H1 (cell line): ENCODE data around the gene PCNX1. TPM values are rescaled to one million over a fixed set of nuclear protein-coding genes. Genes with fewer than 3 reads are reported as not detected.
A peak's percentile ranks its signal among the peaks of the same experiment; 100 is the strongest.

ENCODE experiments used
- CTCF ChIA-PET: fragments of 300-600 bp; sonication (Branson Sonifier 250); formaldehyde crosslinking; loops from one replicate; lab custom pipeline; 2021; ENCODE audit not compliant: partially characterized antibody; lab: Charles Lee
- POLR2A ChIA-PET: fragments of 300-600 bp; sonication (Branson Sonifier 250); formaldehyde crosslinking; loops from one replicate; lab custom pipeline; 2021; ENCODE audit warnings: inconsistent platforms; ENCODE audit not compliant: partially characterized antibody; lab: Charles Lee
- DNase-seq, 2 experiments: peaks; one replicate each; pipeline versions ENCODE4 v3.0.0 to v3.0.0-alpha.2; 2010 to 2022; ENCODE audit warnings: low spot score in 2 of 2, low read depth in 1 of 2, mixed read lengths in 1 of 2
- FAIRE-seq: peaks from 2 replicates; lab custom pipeline; 2011; peaks lifted over from hg19 to GRCh38; lab: Jason Lieb, UNC
- H2AFZ ChIP-seq: 2 replicates; pipeline ENCODE4 v1.8.1; 2012; ENCODE audit warnings: low read length, inconsistent platforms
- H2AK5ac ChIP-seq: 2 replicates; pipeline ENCODE4 v1.6.1; 2013; ENCODE audit warnings: low read depth, low read length
- H2BK120ac ChIP-seq: replicated peaks from 2 replicates; pipeline ENCODE3; 2013; ENCODE audit warnings: low read depth, low read length, inconsistent platforms
- H2BK12ac ChIP-seq: 2 replicates; pipeline ENCODE4 v1.6.1; 2013; ENCODE audit warnings: low read depth, low read length
- H2BK15ac ChIP-seq: 2 replicates; pipeline ENCODE4 v1.6.1; 2013; ENCODE audit warnings: low read length
- H2BK20ac ChIP-seq: 2 replicates; pipeline ENCODE4 v1.6.1; 2013; ENCODE audit warnings: low read length
- H2BK5ac ChIP-seq: 2 replicates; pipeline ENCODE4 v1.6.1; 2013; ENCODE audit warnings: low read depth, low read length
- H3K14ac ChIP-seq: 2 replicates; pipeline ENCODE4 v1.6.1; 2013; ENCODE audit warnings: inconsistent platforms; ENCODE audit not compliant: insufficient read length
- H3K18ac ChIP-seq: 2 replicates; pipeline ENCODE4 v1.6.1; 2013; ENCODE audit warnings: low read length; ENCODE audit errors: extremely low read depth
- H3K23ac ChIP-seq: 2 replicates; pipeline ENCODE4 v1.6.1; 2013; ENCODE audit warnings: inconsistent platforms; ENCODE audit not compliant: insufficient read length
- H3K23me2 ChIP-seq: 2 replicates; pipeline ENCODE4 v1.6.1; 2013; ENCODE audit warnings: low read depth, low read length
- H3K27ac ChIP-seq: 2 replicates; pipeline ENCODE4 v1.6.1; 2011; ENCODE audit warnings: low read depth, low read length, inconsistent platforms
- H3K27me3 ChIP-seq, 4 experiments: replicated peaks in 1 of 4; 1 replicate in 1 of 4; 2 replicates in 3 of 4; pipeline versions ENCODE4 v1.6.1 to v1.8.1; 2011 to 2013; ENCODE audit warnings: low read length in 3 of 4, mild to moderate bottlenecking in 3 of 4, inconsistent platforms in 2 of 4, mixed read lengths in 2 of 4, moderate library complexity in 1 of 4; ENCODE audit not compliant: control insufficient read depth in 3 of 4, insufficient read depth in 3 of 4; ENCODE audit errors: extremely low read depth in 1 of 4
- H3K36me3 ChIP-seq, 4 experiments: 2 replicates each; pipeline versions ENCODE4 v1.6.1 to v1.8.1; 2011 to 2013; ENCODE audit warnings: mild to moderate bottlenecking in 4 of 4, low read length in 3 of 4, moderate library complexity in 2 of 4, control low read depth in 1 of 4, inconsistent platforms in 1 of 4; ENCODE audit not compliant: insufficient read depth in 4 of 4, control insufficient read depth in 2 of 4
- H3K4ac ChIP-seq: replicated peaks from 2 replicates; pipeline ENCODE3; 2013; ENCODE audit warnings: low read length, low read depth, mixed read lengths, inconsistent platforms; ENCODE audit not compliant: insufficient read length
- H3K4me1 ChIP-seq, 4 experiments: replicated peaks in 1 of 4; 1 replicate in 1 of 4; 2 replicates in 3 of 4; pipeline versions ENCODE4 v1.6.1 to v1.8.1; 2011 to 2013; ENCODE audit warnings: low read length in 3 of 4, inconsistent platforms in 2 of 4, mixed read lengths in 1 of 4; ENCODE audit not compliant: insufficient read depth in 4 of 4, control insufficient read depth in 3 of 4
- H3K4me2 ChIP-seq, 2 experiments: 2 replicates each; pipeline versions ENCODE4 v1.6.1 to v1.8.1; 2011 to 2013; ENCODE audit warnings: low read depth in 2 of 2, low read length in 2 of 2, control low read depth in 1 of 2, inconsistent platforms in 1 of 2, mild to moderate bottlenecking in 1 of 2; ENCODE audit not compliant: insufficient read depth in 1 of 2
- H3K4me3 ChIP-seq, 4 experiments: fragments of 200-600, 300-600 bp in 1 of 4; sonication (generic), shearing (Covaris generic), sonication (Bioruptor Twin) in 1 of 4; 2 replicates each; pipeline versions ENCODE4 v1.5.1 to v1.8.1; 2011 to 2016; ENCODE audit warnings: low read length in 4 of 4, low read depth in 3 of 4, control low read depth in 2 of 4, inconsistent platforms in 2 of 4, mild to moderate bottlenecking in 2 of 4, mixed read lengths in 1 of 4, moderate library complexity in 1 of 4; ENCODE audit not compliant: insufficient read depth in 2 of 4; ENCODE audit errors: extremely low read depth in 1 of 4
- H3K56ac ChIP-seq: replicated peaks from 2 replicates; pipeline ENCODE3; 2013; ENCODE audit warnings: low read depth, mild to moderate bottlenecking, mixed read lengths, low read length, inconsistent platforms; ENCODE audit not compliant: insufficient read length
- H3K79me1 ChIP-seq: 2 replicates; pipeline ENCODE4 v1.6.1; 2013; ENCODE audit warnings: low read depth, low read length, control low read depth
- H3K79me2 ChIP-seq, 2 experiments: 2 replicates each; pipeline versions ENCODE4 v1.6.1 to v1.8.1; 2012 to 2013; ENCODE audit warnings: low read length in 2 of 2, mild to moderate bottlenecking in 2 of 2, inconsistent platforms in 1 of 2; ENCODE audit not compliant: insufficient read depth in 2 of 2, control insufficient read depth in 1 of 2
- H3K9ac ChIP-seq, 4 experiments: replicated peaks in 1 of 4; 1 replicate in 1 of 4; 2 replicates in 3 of 4; pipeline versions ENCODE4 v1.6.1 to v1.8.1; 2011 to 2013; ENCODE audit warnings: low read depth in 3 of 4, low read length in 3 of 4, control low read depth in 2 of 4, mild to moderate bottlenecking in 2 of 4, moderate library complexity in 2 of 4, inconsistent platforms in 1 of 4; ENCODE audit errors: extremely low read depth in 1 of 4
- H3K9me3 ChIP-seq, 2 experiments: 2 replicates each; pipeline versions ENCODE4 v1.6.1 to v1.8.1; 2012 to 2013; ENCODE audit warnings: mild to moderate bottlenecking in 2 of 2, moderate library complexity in 2 of 2, control low read depth in 1 of 2, inconsistent platforms in 1 of 2, low read depth in 1 of 2, low read length in 1 of 2, mixed read lengths in 1 of 2; ENCODE audit not compliant: insufficient read depth in 2 of 2
- H4K20me1 ChIP-seq, 2 experiments: replicated peaks in 1 of 2; 2 replicates each; pipeline versions ENCODE3 to v1.8.1; 2011 to 2013; ENCODE audit warnings: inconsistent platforms in 2 of 2, low read length in 2 of 2, mild to moderate bottlenecking in 1 of 2; ENCODE audit not compliant: insufficient read depth in 2 of 2, control insufficient read depth in 1 of 2
- H4K5ac ChIP-seq: 2 replicates; pipeline ENCODE4 v1.6.1; 2013; ENCODE audit warnings: low read length, low read depth, mixed read lengths, inconsistent platforms; ENCODE audit not compliant: insufficient read length
- H4K8ac ChIP-seq: 2 replicates; pipeline ENCODE4 v1.8.0; 2013; ENCODE audit warnings: mild to moderate bottlenecking, moderate library complexity, low read length, inconsistent platforms; ENCODE audit not compliant: insufficient read depth; ENCODE audit errors: extremely low read depth
- H4K91ac ChIP-seq: replicated peaks from 2 replicates; pipeline ENCODE3; 2013; ENCODE audit warnings: low read length, mixed read lengths, inconsistent platforms; ENCODE audit not compliant: insufficient read length
- CBX5 ChIP-seq: fragments of 300-800, 300-1000 bp; sonication (generic); IDR thresholded peaks from 2 replicates; pipeline ENCODE4 v1.7.1; 2016; ENCODE audit warnings: antibody characterized with exemption, low read length, low read depth
- CTCF ChIP-seq, 3 experiments: IDR thresholded peaks; 1 replicate in 2 of 3; 2 replicates in 1 of 3; pipeline versions ENCODE4 v1.5.1 to v1.6.1; 2011; ENCODE audit warnings: low read length in 3 of 3, mild to moderate bottlenecking in 3 of 3, inconsistent platforms in 2 of 3, low read depth in 1 of 3, moderate library complexity in 1 of 3; ENCODE audit not compliant: insufficient read depth in 1 of 3; ENCODE audit errors: control extremely low read depth in 1 of 3
- GABPA ChIP-seq: IDR thresholded peaks from 2 replicates; pipeline ENCODE4 v1.6.1; 2011; ENCODE audit warnings: mild to moderate bottlenecking, low read length, moderate library complexity, borderline replicate concordance; ENCODE audit not compliant: insufficient read depth
- GTF2F1 ChIP-seq: IDR thresholded peaks from 2 replicates; pipeline ENCODE4 v1.6.1; 2012; ENCODE audit warnings: low read depth, low read length, improper control_type of control experiment, borderline replicate concordance
- JUN ChIP-seq: IDR thresholded peaks from 2 replicates; pipeline ENCODE4 v1.6.1; 2011; ENCODE audit warnings: low read depth, mild to moderate bottlenecking, improper control_type of control experiment, low read length
- POLR2A ChIP-seq, 2 experiments: IDR thresholded peaks; 1 replicate in 1 of 2; 2 replicates in 1 of 2; pipeline ENCODE4 v1.6.1; 2011; ENCODE audit warnings: low read depth in 2 of 2, low read length in 2 of 2, mild to moderate bottlenecking in 2 of 2; ENCODE audit errors: control extremely low read depth in 1 of 2
- RBBP5 ChIP-seq: IDR thresholded peaks from 2 replicates; pipeline ENCODE4 v1.7.1; 2012; ENCODE audit warnings: low read depth, mild to moderate bottlenecking, inconsistent platforms, low read length, moderate library complexity, borderline replicate concordance
- SIN3A ChIP-seq, 2 experiments: IDR thresholded peaks in 1 of 2; conservative IDR thresholded peaks in 1 of 2; 2 replicates each; pipeline ENCODE4 v1.6.1; 2011 to 2012; ENCODE audit warnings: low read length in 2 of 2, improper control_type of control experiment in 1 of 2, low read depth in 1 of 2, mild to moderate bottlenecking in 1 of 2
- SIX5 ChIP-seq: IDR thresholded peaks from 2 replicates; pipeline ENCODE4 v1.6.1; 2011; ENCODE audit warnings: mild to moderate bottlenecking, low read depth, low read length
- YY1 ChIP-seq: IDR thresholded peaks from 2 replicates; pipeline ENCODE4 v1.6.1; 2011; ENCODE audit warnings: low read depth, mild to moderate bottlenecking, low read length
- ZNF274 ChIP-seq: IDR thresholded peaks from 2 replicates; pipeline ENCODE4 v1.7.0; 2012; ENCODE audit warnings: low read length, borderline replicate concordance; ENCODE audit errors: extremely low read depth
- WGBS, 2 experiments: shearing (Covaris generic) in 1 of 2; methylation state at CpG; one replicate each; pipeline versions ENCODE4 v1.1.6 to v1.1.7; 2013 to 2015; ENCODE audit warnings: low lambda C conversion rate in 2 of 2, mixed read lengths in 2 of 2, inconsistent platforms in 1 of 2, low coverage in 1 of 2, missing lambda C conversion rate in 1 of 2; ENCODE audit not compliant: insufficient replicate concordance in 2 of 2, insufficient coverage in 1 of 2, insufficient read length in 1 of 2; ENCODE audit errors: extremely low coverage in 1 of 2, missing lambda C conversion rate in 1 of 2; 5-methylcytosine and 5-hydroxymethylcytosine counted together
- polyA plus RNA-seq, 7 experiments: library from polyadenylated mRNA; depleted of rRNA in 3 of 7; stranded (reverse) in 5 of 7; unstranded in 2 of 7; fragments of >200 nt in 5 of 7; fragments of 200-250 nt in 2 of 7; gene quantifications; 1 replicate in 5 of 7; 2 replicates in 1 of 7; 4 replicates in 1 of 7; pipeline versions ENCODE4 v1.2.1 to v1.2.3, GENCODE V29; 2011 to 2013; ENCODE audit warnings: missing spikeins in 2 of 7, mixed read lengths in 2 of 7
- total RNA-seq: library from RNA; stranded (reverse); fragmentation: NEBNext Ultra II Directional; extraction: Animal tissue kit (Norgen Biotek cat#: 25700); gene quantifications from 2 replicates; pipeline ENCODE4 v1.2.1, GENCODE V29; 2021

Gene PCNX1
- total and polyA plus RNA-seq, 2 of the 8 experiments (the other 6 are each of a cell fraction or from before 2014, with no cell fraction given), result 37.7 to 53.2 TPM

GRCh38 chr14:71116568-71117122 is 209.4 kb downstream of the PCNX1 start:
- ChIA-PET CTCF (no interaction called here), POLR2A (no interaction called here)
- Histone ChIP-seq H3K23ac (no peak overlapping the region), H2BK12ac (no peak overlapping the region), H3K4me2 (no peak overlapping the region), H2AK5ac (no peak overlapping the region), H3K4me1 (peaks cover 0 to 6% (median 2%) of the 10 kb centered on the region in 4 experiments; a peak in 3 of 7 replicates), H4K5ac (no peak overlapping the region), H3K79me2 (no peaks in the 10 kb centered on the region), H4K8ac (no peak overlapping the region), H2AFZ (no peak overlapping the region), H2BK15ac (no peak overlapping the region), H3K36me3 (no peaks in the 10 kb centered on the region), H3K23me2 (no peaks in the 10 kb centered on the region), H3K18ac (no peak overlapping the region), H3K4ac (no peak overlapping the region), H3K4me3 (no peak overlapping the region), H3K27ac (no peak overlapping the region), H3K56ac (no peak overlapping the region), H4K91ac (no peak overlapping the region), H4K20me1 (no peaks in the 10 kb centered on the region), H3K27me3 (no peaks in the 10 kb centered on the region), H2BK5ac (no peak overlapping the region), H3K79me1 (no peaks in the 10 kb centered on the region), H2BK120ac (no peak overlapping the region), H2BK20ac (no peak overlapping the region), H3K14ac (no peak overlapping the region), H3K9ac (peak overlapping the region in 1 of 4 experiments; percentile 34; a peak in 1 of 7 replicates), H3K9me3 (peaks cover 0 to 5% of the 10 kb centered on the region in 2 experiments; a peak in 1 of 4 replicates)
- no peak for DNase-seq
- WGBS, 2 experiments, result 94% methylated on average over 8 of the region's 8 CpGs; no CpG with 5 or more reads in 1 of the 2 experiments
- no peak for FAIRE-seq
- TF ChIP-seq SIX5 (no peak), YY1 (no peak), RBBP5 (no peak), GTF2F1 (no peak), ZNF274 (no peak), CBX5 (no peak), JUN (no peak), POLR2A (IDR thresholded peaks at IDR 0.05; ENCODE audit: control extremely low read depth in 1 of 2, low read depth in 2 of 2, low read length in 2 of 2) (no peak), GABPA (no peak), SIN3A (conservative IDR thresholded peaks at IDR 0.05 in 1 of 2, IDR thresholded peaks at IDR 0.05 in 1 of 2; ENCODE audit: low read depth in 1 of 2, low read length in 2 of 2) (no peak), CTCF (IDR thresholded peaks at IDR 0.05; ENCODE audit: control extremely low read depth in 1 of 3, insufficient read depth in 1 of 3, low read depth in 1 of 3, low read length in 3 of 3) (no peak)
